GM21786 (cell line): ENCODE measurements around the gene GLI1.
"Not testable (repeated sequence)": the region's sequence is repeated elsewhere in the genome, so short reads cannot be mapped to it uniquely, and the experiment has no call there.

Experiments used
- ATAC-seq: cut with Tn5 transposase; IDR thresholded peaks from one replicate; pipeline ENCODE4 v1.9.1; 2021; ENCODE audit not compliant: unreplicated experiment

The GLI1 gene

GRCh38 chr12:57496822-57497221, 37.2 kb downstream of the GLI1 start:
- ATAC-seq = no peak

GRCh38 chr12:57497223-57498131, 37.9 kb downstream of the GLI1 start:
- no peak for ATAC-seq

GRCh38 chr12:57498132-57498502, 38.5 kb downstream of the GLI1 start:
- no peak for ATAC-seq

GRCh38 chr12:57498571-57498970, 39.0 kb downstream of the GLI1 start:
- ATAC-seq = no peak

- ATAC-seq = no peak
Observed at GRCh38 chr12:57500213-57500612, 40.6 kb downstream of the GLI1 start.

GRCh38 chr12:57502311-57502969, 42.9 kb downstream of the GLI1 start:
- ATAC-seq = not testable (repeated sequence)

GRCh38 chr12:57506541-57506940, 47.0 kb downstream of the GLI1 start:
- ATAC-seq = not testable (repeated sequence)

- ATAC-seq = not testable (repeated sequence)
Observed at GRCh38 chr12:57507796-57508195, 48.2 kb downstream of the GLI1 start.

- no peak for ATAC-seq
Observed at GRCh38 chr12:57511161-57511560, 51.6 kb downstream of the GLI1 start.

GRCh38 chr12:57511588-57512325, 52.2 kb downstream of the GLI1 start:
- no peak for ATAC-seq

- no peak for ATAC-seq
Observed at GRCh38 chr12:57512665-57513064, 53.1 kb downstream of the GLI1 start.

GRCh38 chr12:57513266-57513665, 53.7 kb downstream of the GLI1 start:
- ATAC-seq = no peak

- not testable (repeated sequence) for ATAC-seq
Observed at GRCh38 chr12:57513677-57514076, 54.1 kb downstream of the GLI1 start.

- ATAC-seq = not testable (repeated sequence)
Observed at GRCh38 chr12:57514246-57514645, 54.7 kb downstream of the GLI1 start.

GRCh38 chr12:57514720-57515407, 55.3 kb downstream of the GLI1 start:
- no peak for ATAC-seq

- no peak for ATAC-seq
Observed at GRCh38 chr12:57515408-57515933, 55.9 kb downstream of the GLI1 start.

- no peak for ATAC-seq
Observed at GRCh38 chr12:57515934-57516541, 56.5 kb downstream of the GLI1 start.

- no peak for ATAC-seq
Observed at GRCh38 chr12:57516617-57517153, 57.1 kb downstream of the GLI1 start.

GRCh38 chr12:57517187-57517586, 57.6 kb downstream of the GLI1 start:
- ATAC-seq = no peak

GRCh38 chr12:57517718-57518117, 58.1 kb downstream of the GLI1 start:
- not testable (repeated sequence) for ATAC-seq
